GM19324 (cell line): ENCODE results near the gene MAML1.
A peak's percentile ranks its signal among the peaks of the same experiment; 100 is the strongest.

ENCODE experiments used
- ATAC-seq: cut with Tn5 transposase; IDR thresholded peaks from one replicate; pipeline ENCODE4 v1.9.1; 2021; ENCODE audit warnings: mild to moderate bottlenecking, moderate library complexity; ENCODE audit not compliant: unreplicated experiment, low FRiP score

The MAML1 gene

GRCh38 chr5:179791881-179792611 is 59.4 kb downstream of the MAML1 start:
- ATAC-seq: no peak

GRCh38 chr5:179792612-179793467 is 60.2 kb downstream of the MAML1 start:
- ATAC-seq: no peak

- no peak for ATAC-seq
These were observed 61.0 kb downstream of the MAML1 start, which contains the start of gene LTC4S for GRCh38 chr5:179793468-179794139. Gene LTC4S (plus strand): TSS chr5:179793986. CDS start chr5:179794081, 95 bp downstream.

- no peak for ATAC-seq
These were observed 61.5 kb downstream of the MAML1 start for GRCh38 chr5:179794171-179794570.

- ATAC-seq: no peak
These were observed 62.0 kb downstream of the MAML1 start for GRCh38 chr5:179794575-179794974.

GRCh38 chr5:179795049-179795862 is 62.6 kb downstream of the MAML1 start:
- ATAC-seq: no peak

GRCh38 chr5:179795863-179796833 is 63.5 kb downstream of the MAML1 start:
- peak; percentile 87 for ATAC-seq

GRCh38 chr5:179796877-179797608 is 64.4 kb downstream of the MAML1 start:
- no peak for ATAC-seq

GRCh38 chr5:179797741-179798140 is 65.1 kb downstream of the MAML1 start:
- ATAC-seq: no peak

GRCh38 chr5:179798144-179798770 is 65.6 kb downstream of the MAML1 start:
- no peak for ATAC-seq

- no peak for ATAC-seq
These were observed 66.4 kb downstream of the MAML1 start for GRCh38 chr5:179798771-179799643.

GRCh38 chr5:179799644-179799973 is 67.0 kb downstream of the MAML1 start:
- no peak for ATAC-seq

- no peak for ATAC-seq
These were observed 67.6 kb downstream of the MAML1 start for GRCh38 chr5:179800071-179800695.

- ATAC-seq: no peak
These were observed 68.1 kb downstream of the MAML1 start for GRCh38 chr5:179800696-179801201.

GRCh38 chr5:179801304-179802206 is 68.9 kb downstream of the MAML1 start:
- ATAC-seq: no peak
